Measurements from ENCODE around the gene MBP.
"Not testable (repeated sequence)": the region's sequence is repeated elsewhere in the genome, so short reads cannot be mapped to it uniquely, and the experiment has no call there.

The MBP gene

DNA sequence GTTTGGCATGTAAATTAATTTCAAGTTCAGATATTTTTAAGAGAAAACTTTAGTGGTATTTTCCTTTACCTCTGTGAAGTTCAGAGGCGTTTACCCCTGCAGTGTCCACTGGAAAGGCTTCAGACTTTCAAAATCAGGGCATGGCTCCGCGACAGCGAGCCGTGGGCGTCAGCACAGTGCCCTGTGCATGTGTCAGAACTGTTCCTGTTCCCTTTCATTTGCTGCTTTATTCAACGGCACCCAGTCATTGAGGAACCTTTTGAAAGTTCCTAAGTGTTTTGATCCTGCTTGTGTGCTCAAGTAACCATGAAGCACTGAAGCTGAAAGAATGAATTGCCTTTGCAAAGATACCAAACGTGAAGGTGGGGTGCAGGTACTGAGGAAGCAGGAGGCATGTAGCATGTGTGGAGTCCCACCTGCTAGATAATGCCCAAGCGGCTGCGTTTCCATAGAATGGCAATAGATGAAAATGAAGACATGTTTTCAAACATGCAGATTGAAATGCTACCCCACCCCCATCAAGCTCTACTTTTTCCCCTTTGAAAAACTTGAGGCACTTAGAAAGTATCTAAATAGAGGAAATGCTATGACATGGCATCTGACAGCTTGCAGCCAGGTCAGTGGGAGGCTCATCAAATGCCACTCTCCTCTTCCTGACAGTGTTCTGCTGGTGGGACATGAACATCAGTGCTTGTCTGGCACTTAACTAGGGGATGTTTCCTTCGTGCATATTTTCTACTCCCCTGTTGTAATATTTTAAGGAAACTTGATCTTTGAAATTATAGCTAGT lies 161.6 kb downstream of the MBP start (continued):
- TF ChIP-seq, protein P1, sequence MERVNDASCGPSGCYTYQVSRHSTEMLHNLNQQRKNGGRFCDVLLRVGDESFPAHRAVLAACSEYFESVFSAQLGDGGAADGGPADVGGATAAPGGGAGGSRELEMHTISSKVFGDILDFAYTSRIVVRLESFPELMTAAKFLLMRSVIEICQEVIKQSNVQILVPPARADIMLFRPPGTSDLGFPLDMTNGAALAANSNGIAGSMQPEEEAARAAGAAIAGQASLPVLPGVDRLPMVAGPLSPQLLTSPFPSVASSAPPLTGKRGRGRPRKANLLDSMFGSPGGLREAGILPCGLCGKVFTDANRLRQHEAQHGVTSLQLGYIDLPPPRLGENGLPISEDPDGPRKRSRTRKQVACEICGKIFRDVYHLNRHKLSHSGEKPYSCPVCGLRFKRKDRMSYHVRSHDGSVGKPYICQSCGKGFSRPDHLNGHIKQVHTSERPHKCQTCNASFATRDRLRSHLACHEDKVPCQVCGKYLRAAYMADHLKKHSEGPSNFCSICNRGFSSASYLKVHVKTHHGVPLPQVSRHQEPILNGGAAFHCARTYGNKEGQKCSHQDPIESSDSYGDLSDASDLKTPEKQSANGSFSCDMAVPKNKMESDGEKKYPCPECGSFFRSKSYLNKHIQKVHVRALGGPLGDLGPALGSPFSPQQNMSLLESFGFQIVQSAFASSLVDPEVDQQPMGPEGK (CRISPR knock-in tag; IDR thresholded peaks at IDR 0.05; ENCODE audit: borderline replicate concordance), result no peak
- no peak for TF ChIP-seq PPARA (CRISPR knock-in tag; IDR thresholded peaks at IDR 0.05; ENCODE audit: borderline replicate concordance)
- TF ChIP-seq BACH2 (CRISPR knock-in tag; IDR thresholded peaks at IDR 0.05; ENCODE audit: borderline replicate concordance), result no peak
- TF ChIP-seq ESRRG (CRISPR knock-in tag; IDR thresholded peaks at IDR 0.05), result no peak
- TF ChIP-seq, protein P2, sequence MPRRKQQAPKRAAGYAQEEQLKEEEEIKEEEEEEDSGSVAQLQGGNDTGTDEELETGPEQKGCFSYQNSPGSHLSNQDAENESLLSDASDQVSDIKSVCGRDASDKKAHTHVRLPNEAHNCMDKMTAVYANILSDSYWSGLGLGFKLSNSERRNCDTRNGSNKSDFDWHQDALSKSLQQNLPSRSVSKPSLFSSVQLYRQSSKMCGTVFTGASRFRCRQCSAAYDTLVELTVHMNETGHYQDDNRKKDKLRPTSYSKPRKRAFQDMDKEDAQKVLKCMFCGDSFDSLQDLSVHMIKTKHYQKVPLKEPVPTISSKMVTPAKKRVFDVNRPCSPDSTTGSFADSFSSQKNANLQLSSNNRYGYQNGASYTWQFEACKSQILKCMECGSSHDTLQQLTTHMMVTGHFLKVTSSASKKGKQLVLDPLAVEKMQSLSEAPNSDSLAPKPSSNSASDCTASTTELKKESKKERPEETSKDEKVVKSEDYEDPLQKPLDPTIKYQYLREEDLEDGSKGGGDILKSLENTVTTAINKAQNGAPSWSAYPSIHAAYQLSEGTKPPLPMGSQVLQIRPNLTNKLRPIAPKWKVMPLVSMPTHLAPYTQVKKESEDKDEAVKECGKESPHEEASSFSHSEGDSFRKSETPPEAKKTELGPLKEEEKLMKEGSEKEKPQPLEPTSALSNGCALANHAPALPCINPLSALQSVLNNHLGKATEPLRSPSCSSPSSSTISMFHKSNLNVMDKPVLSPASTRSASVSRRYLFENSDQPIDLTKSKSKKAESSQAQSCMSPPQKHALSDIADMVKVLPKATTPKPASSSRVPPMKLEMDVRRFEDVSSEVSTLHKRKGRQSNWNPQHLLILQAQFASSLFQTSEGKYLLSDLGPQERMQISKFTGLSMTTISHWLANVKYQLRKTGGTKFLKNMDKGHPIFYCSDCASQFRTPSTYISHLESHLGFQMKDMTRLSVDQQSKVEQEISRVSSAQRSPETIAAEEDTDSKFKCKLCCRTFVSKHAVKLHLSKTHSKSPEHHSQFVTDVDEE (CRISPR knock-in tag; IDR thresholded peaks at IDR 0.05), result no peak
- TF ChIP-seq, protein P3, sequence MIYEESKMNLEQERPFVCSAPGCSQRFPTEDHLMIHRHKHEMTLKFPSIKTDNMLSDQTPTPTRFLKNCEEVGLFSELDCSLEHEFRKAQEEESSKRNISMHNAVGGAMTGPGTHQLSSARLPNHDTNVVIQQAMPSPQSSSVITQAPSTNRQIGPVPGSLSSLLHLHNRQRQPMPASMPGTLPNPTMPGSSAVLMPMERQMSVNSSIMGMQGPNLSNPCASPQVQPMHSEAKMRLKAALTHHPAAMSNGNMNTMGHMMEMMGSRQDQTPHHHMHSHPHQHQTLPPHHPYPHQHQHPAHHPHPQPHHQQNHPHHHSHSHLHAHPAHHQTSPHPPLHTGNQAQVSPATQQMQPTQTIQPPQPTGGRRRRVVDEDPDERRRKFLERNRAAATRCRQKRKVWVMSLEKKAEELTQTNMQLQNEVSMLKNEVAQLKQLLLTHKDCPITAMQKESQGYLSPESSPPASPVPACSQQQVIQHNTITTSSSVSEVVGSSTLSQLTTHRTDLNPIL (CRISPR knock-in tag; IDR thresholded peaks at IDR 0.05; ENCODE audit: low read depth), result no peak
- TF ChIP-seq ISL1 (CRISPR knock-in tag; IDR thresholded peaks at IDR 0.05), result no peak

DNA sequence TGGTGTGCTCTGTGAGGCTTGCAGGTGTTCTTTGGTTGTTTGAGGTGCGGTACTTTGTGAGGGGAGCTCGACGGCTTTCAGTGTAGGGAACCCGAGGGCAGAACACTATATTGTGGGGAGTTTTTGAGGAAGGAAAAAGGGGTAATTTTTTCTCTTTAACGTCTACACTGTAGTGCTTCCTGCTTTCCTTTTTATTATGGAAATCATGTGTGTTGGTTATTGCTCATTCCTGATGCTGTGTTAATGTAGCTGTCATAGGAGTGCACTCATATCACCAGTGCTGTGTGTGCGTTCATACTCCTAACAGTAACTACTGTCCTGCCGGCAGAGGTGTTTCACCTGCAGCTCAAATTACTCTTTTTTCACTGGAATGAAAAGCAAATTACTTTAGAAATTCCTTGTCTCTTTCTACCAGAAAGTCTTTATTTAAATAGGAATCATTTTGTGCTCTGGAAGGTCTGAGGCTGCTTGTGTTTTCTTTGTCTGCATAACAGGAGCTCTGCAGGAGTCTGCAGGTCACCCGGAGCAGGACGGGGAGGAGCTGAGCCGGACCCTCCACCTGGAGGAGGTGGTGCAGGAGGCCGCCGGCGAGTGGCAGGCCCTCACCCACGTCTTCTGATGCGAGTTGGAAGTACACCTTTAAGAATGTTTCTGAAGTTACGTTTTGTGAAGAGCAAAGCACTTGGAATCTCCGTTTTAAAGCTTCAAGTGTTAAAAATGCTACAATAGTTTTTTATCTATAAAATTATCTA lies 164.7 kb downstream of the MBP start:
- TF ChIP-seq PPARA (CRISPR knock-in tag; IDR thresholded peaks at IDR 0.05; ENCODE audit: borderline replicate concordance), result no peak
- TF ChIP-seq OSR1 (CRISPR knock-in tag; IDR thresholded peaks at IDR 0.05), result no peak
- TF ChIP-seq ZC3H10 (CRISPR knock-in tag; IDR thresholded peaks at IDR 0.05), result no peak
- no peak for ATAC-seq

DNA sequence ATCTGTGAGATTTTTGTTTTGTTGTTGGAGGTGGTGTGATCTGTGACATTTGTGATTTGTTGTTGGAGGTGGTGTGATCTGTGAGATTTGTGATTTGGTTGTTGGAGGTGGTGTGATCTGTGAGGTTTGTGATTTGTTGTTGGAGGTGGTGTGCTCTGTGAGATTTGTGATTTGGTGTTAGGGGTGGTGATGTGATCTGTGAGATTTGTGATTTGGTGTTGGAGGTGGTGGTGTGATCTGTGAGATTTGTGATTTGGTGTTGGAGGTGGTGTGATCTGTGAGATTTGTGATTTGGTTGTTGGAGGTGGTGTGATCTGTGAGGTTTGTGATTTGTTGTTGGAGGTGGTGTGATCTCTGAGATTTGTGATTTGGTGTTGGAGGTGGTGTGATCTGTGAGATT lies 165.3 kb downstream of the MBP start:
- not testable (repeated sequence) for ATAC-seq

DNA sequence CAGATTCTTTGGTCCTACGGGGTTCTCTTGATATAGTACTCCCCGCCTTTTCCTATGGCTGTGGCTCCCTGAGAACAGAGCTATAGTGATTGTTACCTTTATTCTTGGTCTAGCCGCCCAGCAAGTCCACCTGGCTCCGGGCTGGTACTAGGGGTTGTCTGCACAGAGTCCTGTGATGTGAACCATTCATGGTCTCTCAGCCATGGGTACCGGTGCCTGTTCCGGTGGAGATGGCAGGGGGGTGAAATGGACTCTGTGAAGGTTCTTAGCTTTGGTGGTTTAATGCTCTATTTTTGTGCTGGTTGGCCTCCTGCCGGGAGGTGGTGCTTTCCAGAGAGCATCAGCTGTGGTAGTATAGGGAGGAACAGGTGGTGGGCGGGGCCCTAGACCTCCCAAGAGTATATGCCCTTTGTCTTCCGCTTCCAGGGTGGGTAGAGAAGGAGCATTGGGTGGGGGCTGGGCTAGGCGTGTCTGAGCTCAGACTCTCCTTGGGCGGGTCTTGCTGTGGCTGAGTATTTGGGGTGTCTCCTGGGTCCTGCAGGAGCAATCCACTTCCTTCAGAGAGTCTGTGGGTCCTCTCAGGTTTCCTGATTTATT lies 166.9 kb downstream of the MBP start:
- not testable (repeated sequence) for ATAC-seq

DNA sequence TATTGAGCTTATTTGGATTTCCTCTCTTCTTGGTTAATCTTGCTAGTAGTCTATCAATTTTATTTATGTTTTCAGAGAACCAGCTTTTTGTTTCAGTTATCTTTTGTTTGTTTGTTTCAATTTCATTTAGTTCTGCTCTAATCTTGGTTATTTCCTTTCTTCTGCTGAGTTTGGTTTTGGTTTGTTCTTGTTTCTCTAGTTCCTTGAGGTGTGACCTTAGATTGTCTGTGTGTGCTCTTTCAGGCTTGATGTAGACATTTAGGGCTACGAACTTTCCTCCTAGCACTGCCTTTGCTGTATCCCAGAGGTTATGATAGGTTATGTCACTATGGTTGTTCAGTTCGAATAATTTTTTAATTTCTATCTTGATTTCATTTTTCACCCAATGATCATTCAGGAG lies 168.6 kb downstream of the MBP start:
- ATAC-seq, result no peak
- TF ChIP-seq ARNTL (CRISPR knock-in tag; IDR thresholded peaks at IDR 0.05; ENCODE audit: borderline replicate concordance, low read depth) (no peak), ESRRG (CRISPR knock-in tag; IDR thresholded peaks at IDR 0.05) (no peak), PPARA (CRISPR knock-in tag; IDR thresholded peaks at IDR 0.05; ENCODE audit: borderline replicate concordance) (no peak), ZNF8 (CRISPR knock-in tag; IDR thresholded peaks at IDR 0.05) (no peak), ISL1 (CRISPR knock-in tag; IDR thresholded peaks at IDR 0.05) (no peak), ZC3H10 (CRISPR knock-in tag; IDR thresholded peaks at IDR 0.05) (no peak), ZFP30 (CRISPR knock-in tag; IDR thresholded peaks at IDR 0.05) (no peak), TCF4 (CRISPR knock-in tag; IDR thresholded peaks at IDR 0.05; ENCODE audit: borderline replicate concordance) (no peak), TOX (CRISPR knock-in tag; IDR thresholded peaks at IDR 0.05; ENCODE audit: borderline replicate concordance) (no peak), OSR1 (CRISPR knock-in tag; IDR thresholded peaks at IDR 0.05) (no peak), CSDC2 (CRISPR knock-in tag; IDR thresholded peaks at IDR 0.05) (no peak)
- TF ChIP-seq, protein P4, sequence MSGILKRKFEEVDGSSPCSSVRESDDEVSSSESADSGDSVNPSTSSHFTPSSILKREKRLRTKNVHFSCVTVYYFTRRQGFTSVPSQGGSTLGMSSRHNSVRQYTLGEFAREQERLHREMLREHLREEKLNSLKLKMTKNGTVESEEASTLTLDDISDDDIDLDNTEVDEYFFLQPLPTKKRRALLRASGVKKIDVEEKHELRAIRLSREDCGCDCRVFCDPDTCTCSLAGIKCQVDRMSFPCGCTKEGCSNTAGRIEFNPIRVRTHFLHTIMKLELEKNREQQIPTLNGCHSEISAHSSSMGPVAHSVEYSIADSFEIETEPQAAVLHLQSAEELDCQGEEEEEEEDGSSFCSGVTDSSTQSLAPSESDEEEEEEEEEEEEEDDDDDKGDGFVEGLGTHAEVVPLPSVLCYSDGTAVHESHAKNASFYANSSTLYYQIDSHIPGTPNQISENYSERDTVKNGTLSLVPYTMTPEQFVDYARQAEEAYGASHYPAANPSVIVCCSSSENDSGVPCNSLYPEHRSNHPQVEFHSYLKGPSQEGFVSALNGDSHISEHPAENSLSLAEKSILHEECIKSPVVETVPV (CRISPR knock-in tag; IDR thresholded peaks at IDR 0.05), result no peak
- TF ChIP-seq, protein P5, sequence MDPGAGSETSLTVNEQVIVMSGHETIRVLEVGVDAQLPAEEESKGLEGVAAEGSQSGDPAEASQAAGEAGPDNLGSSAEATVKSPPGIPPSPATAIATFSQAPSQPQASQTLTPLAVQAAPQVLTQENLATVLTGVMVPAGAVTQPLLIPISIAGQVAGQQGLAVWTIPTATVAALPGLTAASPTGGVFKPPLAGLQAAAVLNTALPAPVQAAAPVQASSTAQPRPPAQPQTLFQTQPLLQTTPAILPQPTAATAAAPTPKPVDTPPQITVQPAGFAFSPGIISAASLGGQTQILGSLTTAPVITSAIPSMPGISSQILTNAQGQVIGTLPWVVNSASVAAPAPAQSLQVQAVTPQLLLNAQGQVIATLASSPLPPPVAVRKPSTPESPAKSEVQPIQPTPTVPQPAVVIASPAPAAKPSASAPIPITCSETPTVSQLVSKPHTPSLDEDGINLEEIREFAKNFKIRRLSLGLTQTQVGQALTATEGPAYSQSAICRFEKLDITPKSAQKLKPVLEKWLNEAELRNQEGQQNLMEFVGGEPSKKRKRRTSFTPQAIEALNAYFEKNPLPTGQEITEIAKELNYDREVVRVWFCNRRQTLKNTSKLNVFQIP (CRISPR knock-in tag; IDR thresholded peaks at IDR 0.05; ENCODE audit: borderline replicate concordance, low read depth), result no peak
- TF ChIP-seq, protein P2 (CRISPR knock-in tag; IDR thresholded peaks at IDR 0.05), result no peak
- TF ChIP-seq, protein P3 (CRISPR knock-in tag; IDR thresholded peaks at IDR 0.05; ENCODE audit: low read depth), result no peak

Data from SK-N-SH treated with all-trans-retinoic acid at 6 μM for 48 hours (cell line).